Omental fat pad (tissue), 4 donors: ENCODE measurements around the gene ALDH1A1. TPM values are rescaled to one million over a fixed set of nuclear protein-coding genes. Genes with fewer than 3 reads are reported as not detected.

Experiments
- ATAC-seq: fragments of 150-250 bp; one replicate; pipeline ENCODE4 v1.9.1; 2016; ENCODE audit warnings: mild to moderate bottlenecking, moderate library complexity; ENCODE audit not compliant: low FRiP score
- DNase-seq: peaks from one replicate; pipeline ENCODE4 v3.0.0-alpha.2; 2019; ENCODE audit warnings: low spot score
- total RNA-seq, 4 donors: library from RNA; depleted of rRNA; stranded (reverse); fragments of >200 nt; gene quantifications; one replicate each; pipeline ENCODE4 v1.1.0, GENCODE V29; 2016
- TF ChIP-seq, protein P1 (sequence below), 3 donors: fragments of 450-650 bp; IDR thresholded peaks; one replicate each; pipeline ENCODE4 v1.5.1; 2016 to 2017; ENCODE audit warnings: antibody characterized with exemption in 3 of 3, mild to moderate bottlenecking in 3 of 3, moderate library complexity in 2 of 3

ALDH1A1 gene
- total RNA-seq, 4 donors from 2014 or later, result 119 to 151 (median 138) TPM

DNA sequence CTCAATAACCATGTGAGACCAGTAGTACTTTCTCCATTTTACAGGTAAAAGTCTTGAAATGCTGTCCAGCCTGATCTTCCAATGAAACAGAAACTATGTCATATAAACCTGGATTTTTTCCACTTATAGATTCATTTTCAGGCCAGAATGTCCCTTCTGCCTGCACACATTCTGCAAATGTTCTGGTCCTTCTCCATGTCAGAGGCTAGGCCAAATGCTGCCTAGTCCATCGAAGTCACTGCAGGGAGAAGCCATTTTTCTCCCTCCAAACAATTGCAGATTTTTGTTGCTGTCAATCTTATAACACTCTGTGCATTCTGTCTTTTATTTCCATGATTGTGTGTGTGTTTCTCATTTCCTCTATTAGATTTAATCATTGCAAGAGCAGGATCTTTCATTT, 59.4 kb downstream of the ALDH1A1 start:
- TF ChIP-seq, protein P1, sequence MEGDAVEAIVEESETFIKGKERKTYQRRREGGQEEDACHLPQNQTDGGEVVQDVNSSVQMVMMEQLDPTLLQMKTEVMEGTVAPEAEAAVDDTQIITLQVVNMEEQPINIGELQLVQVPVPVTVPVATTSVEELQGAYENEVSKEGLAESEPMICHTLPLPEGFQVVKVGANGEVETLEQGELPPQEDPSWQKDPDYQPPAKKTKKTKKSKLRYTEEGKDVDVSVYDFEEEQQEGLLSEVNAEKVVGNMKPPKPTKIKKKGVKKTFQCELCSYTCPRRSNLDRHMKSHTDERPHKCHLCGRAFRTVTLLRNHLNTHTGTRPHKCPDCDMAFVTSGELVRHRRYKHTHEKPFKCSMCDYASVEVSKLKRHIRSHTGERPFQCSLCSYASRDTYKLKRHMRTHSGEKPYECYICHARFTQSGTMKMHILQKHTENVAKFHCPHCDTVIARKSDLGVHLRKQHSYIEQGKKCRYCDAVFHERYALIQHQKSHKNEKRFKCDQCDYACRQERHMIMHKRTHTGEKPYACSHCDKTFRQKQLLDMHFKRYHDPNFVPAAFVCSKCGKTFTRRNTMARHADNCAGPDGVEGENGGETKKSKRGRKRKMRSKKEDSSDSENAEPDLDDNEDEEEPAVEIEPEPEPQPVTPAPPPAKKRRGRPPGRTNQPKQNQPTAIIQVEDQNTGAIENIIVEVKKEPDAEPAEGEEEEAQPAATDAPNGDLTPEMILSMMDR (IDR thresholded peaks at IDR 0.05), result no peak
- ATAC-seq, result no peak
- DNase-seq, result no peak

- DNase-seq, result no peak
- ATAC-seq, result no peak
- TF ChIP-seq, protein P1 (IDR thresholded peaks at IDR 0.05), result no peak
Measured at GRCh38 chr9:72891043-72891442, 61.8 kb downstream of the ALDH1A1 start.

- DNase-seq (no peak), ATAC-seq (no peak)
- TF ChIP-seq, protein P1 (IDR thresholded peaks at IDR 0.05), result no peak
Measured at GRCh38 chr9:72888943-72889342, 63.9 kb downstream of the ALDH1A1 start.

DNA sequence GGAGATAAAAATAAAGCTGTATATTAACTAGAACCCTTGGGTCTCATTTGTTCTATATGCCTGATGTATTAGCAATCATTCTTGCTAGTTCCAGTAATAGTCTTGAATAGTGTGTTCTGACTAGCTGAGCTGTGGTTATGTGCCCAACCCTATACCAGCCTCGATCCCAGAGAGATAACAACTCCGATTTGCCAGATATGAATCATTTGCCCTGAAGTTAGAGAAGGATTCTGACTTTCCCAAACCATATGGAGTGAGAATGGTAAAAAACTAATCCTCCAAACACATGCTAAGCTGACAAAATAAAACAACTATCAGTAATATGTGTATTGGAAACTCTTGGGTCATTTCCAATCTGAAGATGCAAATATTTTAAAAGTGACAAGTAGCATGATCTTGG, 64.8 kb downstream of the ALDH1A1 start:
- TF ChIP-seq, protein P1 (IDR thresholded peaks at IDR 0.05), result no peak
- ATAC-seq (no peak), DNase-seq (no peak)

GRCh38 chr9:72886386-72886785, 66.5 kb downstream of the ALDH1A1 start:
- TF ChIP-seq, protein P1 (IDR thresholded peaks at IDR 0.05), result no peak

GRCh38 chr9:72884508-72884907, 68.3 kb downstream of the ALDH1A1 start:
- ATAC-seq (no peak), DNase-seq (no peak)
- TF ChIP-seq, protein P1 (IDR thresholded peaks at IDR 0.05), result no peak

More at GRCh38 chr9:72886386-72886785, 66.5 kb downstream of the ALDH1A1 start:
- DNase-seq (no peak), ATAC-seq (no peak)

GRCh38 chr9:72883875-72884274, 69.0 kb downstream of the ALDH1A1 start:
- TF ChIP-seq, protein P1 (IDR thresholded peaks at IDR 0.05), result no peak
- DNase-seq (no peak), ATAC-seq (no peak)
